Upper lobe of right lung (tissue), 1 donor: ENCODE data around the gene MRM2. TPM values are rescaled to one million over a fixed set of nuclear protein-coding genes. Genes with fewer than 3 reads are reported as not detected.
A peak's percentile ranks its signal among the peaks of the same experiment; 100 is the strongest.

Source experiments
- ATAC-seq: fragments of 200-7000 bp; cut with Tn5 transposase; one replicate; pipeline ENCODE4 v1.9.1; 2020; ENCODE audit warnings: mild to moderate bottlenecking, moderate library complexity
- DNase-seq: peaks from one replicate; pipeline ENCODE4 v3.0.0-alpha.2; 2020
- H3K27ac ChIP-seq: fragments of 200-600 bp; one replicate; pipeline ENCODE4 v1.8.0; 2022
- H3K27me3 ChIP-seq: fragments of 200-600 bp; one replicate; pipeline ENCODE4 v1.8.0; 2022; ENCODE audit warnings: mild to moderate bottlenecking
- H3K36me3 ChIP-seq: fragments of 200-600 bp; one replicate; pipeline ENCODE4 v1.8.0; 2022
- H3K4me1 ChIP-seq: fragments of 200-600 bp; one replicate; pipeline ENCODE4 v1.8.0; 2022
- H3K4me3 ChIP-seq: fragments of 200-600 bp; one replicate; pipeline ENCODE4 v1.8.0; 2022; ENCODE audit warnings: mild to moderate bottlenecking
- H3K9me3 ChIP-seq: fragments of 200-600 bp; one replicate; pipeline ENCODE4 v1.8.0; 2022
- CTCF ChIP-seq: fragments of 200-600 bp; IDR thresholded peaks from one replicate; pipeline ENCODE4 v1.8.0; 2022; ENCODE audit warnings: antibody characterized with exemption
- intact Hi-C: fragments of 100-400 bp; cut with DNase I; formaldehyde crosslinking; loops from one replicate; pipeline ENCODE4 v1.11.0; 2022
- total RNA-seq: library from RNA; stranded (reverse); fragmentation: NEBNext Ultra II Directional; extraction: Animal tissue kit (Norgen Biotek cat#: 25700); gene quantifications from one replicate; pipeline ENCODE4 v1.2.1, GENCODE V29; 2021
- donor health status: DM: no; HTN: yes; CAD: no; lungs with severe emphysema.

MRM2 gene
- total RNA-seq, 1 donor from 2014 or later: 23.7 TPM

- Histone ChIP-seq H3K4me1 (peaks cover 22% of the 10 kb centered on the region), H3K27ac (no peak overlapping the region), H3K4me3 (peak overlapping the region; percentile 92), H3K9me3 (no peaks in the 10 kb centered on the region), H3K27me3 (no peaks in the 10 kb centered on the region), H3K36me3 (peaks cover 17% of the 10 kb centered on the region)
- ATAC-seq (no peak), DNase-seq (no peak)
- TF ChIP-seq CTCF: no peak
- intact Hi-C loops: loop anchor here (10.0 kb wide), 1 partner anchor 112 kb away; the partner anchor contains the start of gene EIF3B
Observed at GRCh38 chr7:2242541-2243429, 780 bp upstream of the MRM2 start.

GRCh38 chr7:2239242-2239641 is 2.8 kb downstream of the MRM2 start:
- intact Hi-C loops: no loop called here
- H3K4me3 ChIP-seq: no peak overlapping the region
- H3K9me3 ChIP-seq: no peaks in the 10 kb centered on the region
- no peak for DNase-seq
- H3K4me1 ChIP-seq: peaks cover 27% of the 10 kb centered on the region
- H3K27ac ChIP-seq: no peak overlapping the region
- no peaks in the 10 kb centered on the region for H3K27me3 ChIP-seq
- H3K36me3 ChIP-seq: peaks cover 32% of the 10 kb centered on the region
- ATAC-seq: no peak
- no peak for TF ChIP-seq CTCF

GRCh38 chr7:2237109-2237602 is 4.8 kb downstream of the MRM2 start:
- H3K27ac ChIP-seq: peak overlapping the region; percentile 79
- ATAC-seq: peak; percentile 84

GRCh38 chr7:2233926-2234325 is 8.1 kb downstream of the MRM2 start:
- no peak for TF ChIP-seq CTCF
- Histone ChIP-seq H3K9me3 (no peaks in the 10 kb centered on the region), H3K4me1 (peaks cover 27% of the 10 kb centered on the region), H3K36me3 (peaks cover 35% of the 10 kb centered on the region), H3K4me3 (no peak overlapping the region), H3K27me3 (no peaks in the 10 kb centered on the region), H3K27ac (no peak overlapping the region)
- intact Hi-C loops: no loop called here
- no peak for DNase-seq
- no peak for ATAC-seq

More at GRCh38 chr7:2237109-2237602, 4.8 kb downstream of the MRM2 start:
- DNase-seq: peak; percentile 82
- peaks cover 34% of the 10 kb centered on the region for H3K36me3 ChIP-seq
- H3K9me3 ChIP-seq: no peaks in the 10 kb centered on the region
- no peak for TF ChIP-seq CTCF
- peaks cover 28% of the 10 kb centered on the region for H3K4me1 ChIP-seq
- intact Hi-C loops: no loop called here
- H3K4me3 ChIP-seq: no peak overlapping the region
- H3K27me3 ChIP-seq: no peaks in the 10 kb centered on the region

- no peaks in the 10 kb centered on the region for H3K27me3 ChIP-seq
- H3K4me1 ChIP-seq: peaks cover 27% of the 10 kb centered on the region
- peaks cover 28% of the 10 kb centered on the region for H3K36me3 ChIP-seq
- H3K9me3 ChIP-seq: no peaks in the 10 kb centered on the region
- no peak for TF ChIP-seq CTCF
- peak within 1 kb of the TSS; percentile 98 for H3K4me3 ChIP-seq
- peak within 1 kb of the TSS; percentile 72 for H3K27ac ChIP-seq
- peak; percentile 94 for DNase-seq
- intact Hi-C loops: no loop called here
- peak; percentile 91 for ATAC-seq
Observed at GRCh38 chr7:2232766-2233520, 9.1 kb downstream of the MRM2 start, which contains the start of gene MAD1L1. MAD1L1 (minus strand) TSS chr7:2232945; CDS start chr7:2230133, 2,812 bp downstream.
